ENCODE measurements around the gene SKIDA1.

Gene SKIDA1

DNA sequence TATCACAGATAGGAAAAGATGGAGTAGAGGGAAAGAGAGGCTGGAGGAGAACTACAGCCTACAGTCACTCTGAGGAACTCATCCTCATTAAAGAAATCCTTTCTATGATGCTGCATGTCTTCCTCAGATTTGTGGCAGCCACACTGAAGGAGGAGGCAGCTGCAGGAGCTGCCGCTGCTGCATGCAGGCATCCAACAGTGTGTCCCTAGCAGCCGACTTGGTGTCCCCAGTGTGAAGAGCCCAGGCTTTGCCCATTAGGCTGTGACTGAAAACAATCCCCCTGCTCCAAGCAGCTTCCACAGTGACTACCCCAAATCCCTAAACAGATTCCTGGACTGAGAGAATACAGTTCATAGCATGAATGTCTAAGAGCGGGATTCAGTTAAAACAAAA is 23.1 kb downstream of the SKIDA1 start:
- no peak for DNase-seq (ENCODE audit: low read depth, low spot score)

DNA sequence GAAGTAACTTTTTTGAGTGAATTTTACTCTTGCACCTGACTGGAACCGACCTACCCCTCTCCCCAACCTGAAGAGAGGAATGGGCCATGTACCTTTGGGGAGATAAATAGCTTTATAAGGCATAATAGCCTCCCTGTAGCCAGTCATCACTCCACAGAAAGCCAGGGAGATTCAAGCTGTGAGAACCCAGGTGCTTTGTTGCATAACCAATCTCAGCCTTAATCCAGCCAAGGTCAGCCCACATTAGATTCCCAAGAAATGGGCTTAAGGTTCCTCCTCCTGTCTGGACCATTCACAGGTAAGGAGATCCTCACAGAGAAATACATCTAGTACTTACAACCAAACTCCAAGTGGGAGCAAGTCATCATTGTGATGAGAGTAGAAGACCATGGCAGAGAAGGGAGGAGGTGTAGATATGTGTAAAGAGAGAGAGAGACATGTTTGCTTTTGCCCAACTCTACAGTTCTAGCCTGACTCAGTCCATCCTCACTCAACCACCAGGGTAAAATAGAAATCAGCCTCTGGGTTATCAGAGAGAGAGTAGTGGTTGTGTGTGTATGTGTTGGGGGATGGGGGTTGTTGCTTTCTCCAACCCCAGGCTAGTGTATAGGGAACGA is 23.6 kb downstream of the SKIDA1 start:
- no peak for DNase-seq (ENCODE audit: low read depth, low spot score)

DNA sequence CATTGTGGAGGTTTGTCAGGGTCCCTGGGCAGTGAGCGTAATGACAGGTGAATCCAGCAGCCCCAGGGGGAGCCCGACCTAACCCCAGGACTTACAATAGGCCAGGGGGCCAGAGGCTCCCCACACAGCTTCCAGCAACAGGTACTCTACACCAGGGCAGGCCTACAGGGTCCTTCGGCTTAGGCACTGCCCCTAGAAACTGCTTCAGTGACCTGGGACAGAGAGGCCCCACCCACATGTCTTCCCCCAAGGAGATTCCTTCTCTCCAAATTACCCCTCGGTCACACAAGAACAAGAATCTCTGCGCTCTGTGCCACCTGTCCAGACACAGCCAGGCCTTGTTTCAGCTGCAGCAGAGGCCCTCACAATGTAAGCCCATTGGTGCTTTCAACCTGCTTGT is 24.4 kb downstream of the SKIDA1 start:
- peak; percentile 66 for DNase-seq (ENCODE audit: low read depth, low spot score)

DNA sequence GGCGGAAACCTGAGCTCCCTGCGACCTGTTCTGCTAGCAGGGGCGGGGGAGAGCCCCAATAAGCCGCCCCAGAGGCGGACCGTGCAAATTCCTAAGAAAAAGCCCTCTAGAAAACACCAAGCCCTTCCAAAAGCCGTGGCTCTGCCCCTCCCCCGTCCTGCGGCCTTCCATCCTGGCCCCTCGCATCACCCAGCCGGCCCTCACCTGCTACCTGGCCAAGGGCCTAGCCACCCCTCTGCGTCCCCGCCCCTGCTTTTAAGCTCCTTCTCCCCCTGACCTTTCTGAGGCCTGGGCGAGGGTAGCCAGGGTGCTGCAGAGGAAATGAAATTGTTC is 24.9 kb downstream of the SKIDA1 start:
- no peak for DNase-seq (ENCODE audit: low read depth, low spot score)

DNA sequence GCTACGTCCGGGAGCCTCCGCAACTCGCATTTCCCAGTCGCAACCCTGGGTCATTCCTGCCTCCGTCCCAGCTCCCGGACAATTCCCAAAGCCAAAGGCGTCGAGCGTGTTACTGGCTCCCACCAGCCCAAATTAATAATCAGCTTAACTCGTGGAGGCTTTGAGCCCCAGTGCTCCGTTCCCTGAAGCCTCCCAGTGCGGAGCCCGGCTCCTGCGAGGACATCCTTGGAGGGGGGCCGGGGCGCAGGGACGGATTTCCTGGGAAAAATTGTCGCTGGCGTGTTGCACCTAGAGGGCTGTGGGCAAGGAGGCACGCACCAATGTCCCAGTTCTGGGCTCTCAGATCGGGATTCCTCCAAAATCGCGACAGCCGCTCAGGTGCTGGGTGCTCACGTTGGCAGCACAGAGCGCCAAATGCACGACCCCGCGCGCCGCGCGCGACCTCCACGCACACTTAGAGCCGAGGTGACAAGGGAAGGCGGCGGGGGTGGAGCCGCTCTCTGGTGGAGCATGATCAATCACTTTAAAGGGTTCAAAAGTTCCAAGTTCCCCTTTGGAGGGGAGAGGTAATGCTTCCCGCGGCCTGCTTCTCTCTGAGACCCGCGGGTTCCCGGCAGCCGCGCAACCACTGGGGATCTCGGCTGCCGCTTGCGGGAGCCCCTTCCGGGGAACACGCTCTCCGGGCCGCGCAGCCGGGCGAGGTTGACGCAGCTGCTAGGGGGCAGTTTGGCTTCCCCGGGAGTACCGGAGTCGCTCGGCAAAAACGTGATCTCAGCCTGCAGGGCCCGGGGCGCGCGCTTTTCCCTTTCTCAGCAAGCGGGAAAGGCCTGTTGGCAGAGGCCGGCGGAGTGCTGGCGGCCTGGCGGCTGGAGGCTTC is 25.5 kb downstream of the SKIDA1 start:
- DNase-seq (ENCODE audit: low read depth, low spot score): peak; percentile 92

DNA sequence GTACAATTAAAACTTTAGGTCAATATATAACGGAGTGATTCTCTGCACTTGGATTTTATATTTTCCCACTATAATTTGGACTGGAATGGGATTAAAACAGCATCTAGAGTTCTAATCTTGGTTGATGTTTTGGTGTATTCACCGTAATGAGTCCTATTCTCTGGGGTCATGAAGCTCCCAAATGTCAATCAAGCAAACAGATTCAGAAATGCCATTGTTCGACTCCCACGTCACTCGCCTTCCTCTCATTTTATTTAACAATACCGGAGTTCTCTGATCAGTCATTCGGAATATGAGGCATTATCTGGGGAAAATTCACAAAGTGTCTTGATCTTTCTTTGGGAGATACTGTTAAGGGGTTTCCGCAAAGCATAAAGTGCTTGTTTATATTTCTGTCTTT is 26.5 kb downstream of the SKIDA1 start:
- DNase-seq (ENCODE audit: low read depth, low spot score): no peak

DNA sequence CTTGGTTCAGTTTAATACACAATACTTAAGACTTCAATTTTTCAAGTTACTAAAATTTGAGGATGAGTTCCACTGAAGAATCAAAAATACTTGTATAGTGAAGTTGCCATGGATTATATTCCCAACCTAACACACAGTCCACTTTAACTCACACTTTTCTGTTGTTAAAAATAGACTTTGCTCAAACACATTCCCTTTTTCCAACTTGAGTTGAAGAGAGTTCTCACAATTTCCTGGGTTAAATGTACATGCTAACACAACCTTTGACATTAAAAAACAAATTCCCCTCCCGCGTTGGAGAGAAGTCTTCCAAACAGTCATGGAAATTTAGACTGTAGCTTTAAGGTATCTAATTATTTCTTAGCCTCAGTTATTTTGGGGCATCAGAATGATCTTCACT is 27.1 kb downstream of the SKIDA1 start:
- DNase-seq (ENCODE audit: low read depth, low spot score): no peak

DNA sequence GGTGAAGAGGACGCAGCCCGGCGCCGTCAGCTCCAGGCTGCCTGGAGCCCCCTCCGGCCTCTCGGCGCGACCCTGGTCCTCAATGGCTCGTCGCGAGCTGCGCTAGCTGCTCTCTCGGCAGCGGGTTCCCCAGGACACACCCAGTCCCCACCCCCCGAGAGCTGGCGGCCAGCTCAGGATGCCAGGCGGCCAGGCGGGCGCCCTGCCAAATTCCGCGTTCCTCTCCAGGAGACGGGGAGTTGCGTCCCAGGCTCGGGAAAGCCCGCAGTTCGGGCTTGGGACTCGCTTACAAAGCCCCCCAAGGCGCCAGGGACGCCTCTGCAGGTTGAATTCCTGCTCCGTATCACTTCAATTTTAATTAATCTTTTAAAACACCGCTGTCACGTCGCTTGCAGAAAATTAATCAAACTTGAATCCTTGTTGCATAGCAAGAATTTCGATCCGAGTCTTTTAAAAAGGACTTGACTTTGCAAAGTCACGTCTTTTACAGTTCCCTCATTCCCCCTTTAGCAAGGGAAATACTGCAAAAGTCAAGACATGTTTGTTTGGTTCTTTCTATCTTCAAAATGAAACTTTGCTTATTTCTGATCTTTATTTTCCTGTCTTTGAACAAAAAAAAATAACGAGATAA is 28.2 kb downstream of the SKIDA1 start:
- DNase-seq (ENCODE audit: low read depth, low spot score): peak; percentile 82

DNA sequence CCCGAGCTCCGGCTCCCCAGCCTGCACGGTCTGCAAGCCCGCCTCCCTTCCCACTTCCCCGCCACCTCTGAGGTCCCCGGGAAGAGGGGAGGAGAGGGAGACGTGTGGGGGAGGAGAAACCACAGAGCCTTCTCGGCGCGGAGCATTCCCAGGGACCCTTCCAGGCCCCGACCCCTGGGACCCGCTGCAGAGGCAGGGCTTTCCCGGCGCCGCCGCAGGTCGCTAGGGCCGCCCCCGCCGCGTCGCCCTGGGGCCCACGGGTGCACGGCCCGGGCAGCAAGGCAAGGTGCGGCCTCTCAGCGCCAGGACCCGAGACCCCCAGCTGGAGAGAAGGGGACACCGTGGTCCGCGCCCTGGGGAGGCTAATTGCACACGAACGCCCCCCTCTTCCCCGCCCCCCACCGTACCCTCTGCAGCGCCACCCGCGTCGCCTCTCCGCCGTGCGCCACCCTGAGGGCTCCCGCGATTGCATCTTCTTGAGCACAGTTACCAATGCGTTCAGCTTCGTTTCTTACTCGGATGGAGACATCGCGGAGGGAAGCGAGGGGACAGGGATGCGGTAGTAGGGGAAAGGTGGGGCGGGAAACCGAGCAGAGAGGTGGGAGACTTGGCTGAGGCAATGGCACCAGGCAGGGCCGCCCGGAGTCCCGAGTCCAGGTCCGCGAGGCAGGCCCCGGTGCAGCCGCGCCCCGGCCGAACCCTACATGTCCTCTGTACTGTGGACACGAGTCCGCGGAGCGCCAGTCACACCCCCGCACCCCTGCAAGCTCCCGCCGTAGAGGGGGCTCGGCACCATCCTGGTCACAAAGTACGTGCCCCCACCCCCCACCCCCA is 28.9 kb downstream of the SKIDA1 start:
- peak; percentile 58 for DNase-seq (ENCODE audit: low read depth, low spot score)

DNA sequence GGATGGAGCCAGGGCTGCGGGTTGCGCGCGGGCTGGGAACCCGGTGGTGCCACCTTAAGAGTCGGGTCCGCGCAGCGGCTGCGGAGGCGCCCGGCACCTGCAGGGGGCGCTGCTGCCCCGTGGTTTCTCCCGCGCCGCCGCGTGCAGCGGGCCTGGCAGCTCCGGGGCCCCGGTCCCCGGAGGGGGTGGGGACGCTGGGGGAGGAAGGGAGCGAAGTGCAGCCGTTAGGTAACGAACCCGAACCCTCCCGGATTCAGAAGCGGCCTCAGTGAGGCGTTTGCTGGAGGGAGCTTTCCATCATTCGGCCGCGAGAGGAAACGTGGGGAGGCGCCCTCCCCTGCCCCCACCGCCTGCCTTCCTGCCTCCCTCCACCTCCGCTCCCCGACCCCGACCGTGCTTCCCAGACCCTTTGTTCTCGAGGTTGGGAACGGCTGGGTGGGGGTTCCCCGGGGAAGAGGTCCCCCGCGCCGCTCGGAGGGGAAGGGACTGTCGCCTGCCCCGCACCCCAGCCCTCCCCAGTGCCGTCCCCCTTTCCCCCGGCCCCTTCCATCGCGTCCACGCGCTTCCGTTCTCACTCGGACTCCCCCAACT is 29.6 kb downstream of the SKIDA1 start:
- peak; percentile 96 for DNase-seq (ENCODE audit: low read depth, low spot score)

DNA sequence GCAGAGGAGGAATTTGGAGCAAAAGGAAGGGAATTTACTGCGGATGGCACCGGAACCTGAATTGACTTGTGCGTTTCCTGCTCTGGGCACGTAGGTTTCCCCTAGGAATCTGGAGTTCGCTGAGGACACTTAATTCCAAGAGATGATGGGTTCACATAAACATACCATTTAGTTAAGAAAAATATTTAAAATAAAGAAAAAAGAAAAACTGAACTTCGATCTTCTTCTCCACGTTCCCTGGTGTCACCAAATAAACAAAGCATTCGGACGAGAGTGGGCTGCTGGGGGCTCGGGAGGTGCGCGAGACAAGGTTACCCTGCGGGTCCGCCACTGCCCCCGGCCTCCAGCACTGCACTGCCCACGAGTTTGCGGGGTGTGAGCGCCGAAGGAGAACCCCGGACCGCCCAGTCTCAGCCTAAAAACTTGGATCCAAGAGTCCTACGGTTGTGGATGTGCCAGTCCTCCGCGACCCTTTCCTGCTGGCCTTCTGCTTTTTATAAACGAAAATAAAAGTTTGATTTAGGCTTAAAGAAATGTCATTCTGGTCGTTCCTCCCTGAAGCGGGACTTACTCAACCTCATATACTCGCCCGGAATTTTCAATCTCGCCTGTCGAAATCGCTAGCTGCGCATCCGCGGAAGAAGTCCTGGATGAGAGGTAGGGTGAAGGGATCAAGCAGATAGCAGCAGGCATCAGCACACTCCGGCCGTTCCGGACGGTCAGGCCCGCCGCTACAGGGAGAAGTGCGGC is 30.3 kb downstream of the SKIDA1 start:
- no peak for DNase-seq (ENCODE audit: low read depth, low spot score)

DNA sequence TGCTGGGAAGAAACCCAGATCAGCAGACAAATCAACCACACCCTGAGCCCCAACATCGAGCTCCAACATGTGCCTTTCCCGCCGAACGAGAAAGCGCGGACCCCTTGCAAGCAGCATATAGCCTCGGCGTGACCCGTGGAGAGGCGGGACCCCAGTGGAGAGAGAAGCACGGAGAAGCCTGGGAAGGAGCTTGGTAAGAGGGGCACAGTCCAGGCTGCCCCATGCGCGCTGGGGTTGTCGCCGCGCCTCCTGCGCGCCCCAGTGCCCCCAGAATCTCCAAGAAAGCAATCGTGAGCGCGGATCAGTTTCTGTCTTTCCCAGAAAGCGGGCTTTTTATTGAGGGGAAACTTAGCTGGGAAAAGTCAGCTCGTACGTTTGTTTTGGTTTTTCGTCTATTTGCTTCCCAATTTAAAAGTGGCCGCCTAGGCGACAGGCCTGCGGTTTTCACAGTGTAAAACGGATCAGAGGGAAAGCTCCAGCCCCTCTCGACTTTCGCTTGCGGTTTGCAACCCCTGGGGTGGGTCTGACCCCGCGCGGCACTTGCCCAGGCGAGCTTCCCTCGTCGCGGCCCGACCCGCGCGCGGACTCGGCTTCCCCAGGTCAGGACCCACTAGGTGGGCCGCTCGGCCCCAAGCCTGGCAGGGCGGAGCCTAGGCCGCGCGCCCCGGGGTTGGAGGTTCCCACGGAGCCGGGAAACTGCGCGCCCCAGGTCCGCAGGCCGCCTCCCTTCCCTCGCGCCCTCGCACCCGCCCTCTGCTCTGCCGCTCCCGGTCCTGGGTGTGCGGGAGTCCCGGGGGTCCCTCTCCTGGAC is 31.1 kb downstream of the SKIDA1 start:
- peak; percentile 53 for DNase-seq (ENCODE audit: low read depth, low spot score)

DNA sequence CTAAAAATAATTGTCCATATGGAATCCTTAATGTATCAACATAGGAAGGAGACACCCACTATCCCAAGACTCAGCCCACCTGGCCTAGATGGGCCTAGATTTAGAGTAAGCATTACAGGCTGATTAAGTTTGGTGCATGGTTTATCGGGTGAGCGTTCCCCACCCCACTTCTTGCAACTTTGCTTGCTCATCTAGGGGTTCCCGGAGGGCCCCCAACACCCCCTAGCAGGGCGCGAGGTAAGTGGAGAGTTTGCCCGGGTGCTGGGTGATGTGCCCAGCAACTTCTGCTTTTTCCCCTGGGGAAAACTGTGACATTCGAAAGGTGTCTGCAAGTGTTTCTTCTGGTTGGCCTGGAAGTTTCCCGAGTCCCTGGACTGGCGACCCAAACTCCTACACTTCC is 31.7 kb downstream of the SKIDA1 start:
- DNase-seq (ENCODE audit: low read depth, low spot score): no peak

DNA sequence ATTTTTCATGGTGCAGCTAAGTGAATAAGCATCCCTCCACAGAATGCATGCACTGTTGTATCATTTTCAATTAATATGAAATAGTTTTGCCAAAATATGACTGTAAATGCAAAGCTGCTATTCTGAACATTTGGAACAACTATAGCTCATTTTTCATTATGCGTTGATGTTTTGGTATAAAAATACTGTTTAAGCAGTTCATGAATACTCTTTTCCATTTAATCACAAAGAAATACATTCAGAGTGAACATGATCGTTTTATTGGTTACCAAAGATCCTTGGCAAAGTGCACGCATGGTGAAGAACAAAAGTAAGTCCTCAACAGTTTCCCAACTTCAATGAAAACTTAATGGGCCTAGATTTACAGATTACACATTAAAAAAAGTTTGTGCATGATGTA is 33.1 kb downstream of the SKIDA1 start:
- no peak for DNase-seq (ENCODE audit: low read depth, low spot score)

DNA sequence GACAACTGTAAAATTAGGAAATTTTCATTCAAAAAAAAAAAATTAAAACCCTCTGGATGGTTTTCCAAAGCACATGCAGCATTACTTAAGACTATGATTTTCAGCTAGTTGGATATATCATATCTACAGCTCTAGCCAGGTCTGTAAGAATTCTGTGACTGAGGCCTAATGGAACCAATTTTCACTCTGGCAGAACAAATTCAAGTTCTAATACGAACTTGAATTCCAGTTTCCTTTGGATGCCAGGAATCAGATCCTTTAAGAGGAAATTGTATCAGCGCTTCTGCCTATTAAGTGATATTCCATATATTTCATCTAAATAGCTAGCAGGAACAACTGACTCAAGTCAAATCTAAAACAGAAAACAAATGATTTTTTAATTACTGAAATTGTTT is 34.8 kb downstream of the SKIDA1 start:
- no peak for DNase-seq (ENCODE audit: low read depth, low spot score)

DNA sequence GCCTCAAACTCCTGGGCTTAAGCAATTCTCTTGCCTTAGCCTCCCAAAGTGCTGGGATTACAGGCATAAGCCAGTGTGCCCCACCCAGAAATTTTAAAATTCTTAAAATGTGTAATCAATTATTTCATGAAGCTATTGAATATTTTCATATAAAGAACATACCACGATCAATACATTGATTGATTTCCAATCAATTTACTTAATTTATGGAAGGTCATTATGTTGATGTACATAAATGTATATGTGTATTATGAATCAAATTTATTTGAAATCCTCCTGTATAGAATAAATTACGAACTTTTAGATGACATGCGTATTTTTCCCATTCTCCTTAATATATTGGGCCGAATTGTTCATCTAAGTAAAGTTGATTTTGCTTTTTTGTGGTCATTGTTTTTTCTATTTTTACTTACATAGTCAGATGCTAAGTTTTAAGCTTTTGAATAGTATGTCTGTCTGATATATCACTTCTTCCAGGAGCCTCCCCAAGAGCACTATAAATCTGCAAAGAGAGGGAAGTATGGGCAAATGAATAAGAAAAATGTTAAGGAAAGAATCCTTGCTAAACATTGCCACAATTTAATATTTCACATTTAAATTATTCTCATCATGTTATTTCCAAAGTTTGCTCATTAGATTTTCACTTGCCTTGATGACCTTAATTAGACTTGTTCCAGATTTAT is 35.3 kb downstream of the SKIDA1 start:
- no peak for DNase-seq (ENCODE audit: low read depth, low spot score)

DNA sequence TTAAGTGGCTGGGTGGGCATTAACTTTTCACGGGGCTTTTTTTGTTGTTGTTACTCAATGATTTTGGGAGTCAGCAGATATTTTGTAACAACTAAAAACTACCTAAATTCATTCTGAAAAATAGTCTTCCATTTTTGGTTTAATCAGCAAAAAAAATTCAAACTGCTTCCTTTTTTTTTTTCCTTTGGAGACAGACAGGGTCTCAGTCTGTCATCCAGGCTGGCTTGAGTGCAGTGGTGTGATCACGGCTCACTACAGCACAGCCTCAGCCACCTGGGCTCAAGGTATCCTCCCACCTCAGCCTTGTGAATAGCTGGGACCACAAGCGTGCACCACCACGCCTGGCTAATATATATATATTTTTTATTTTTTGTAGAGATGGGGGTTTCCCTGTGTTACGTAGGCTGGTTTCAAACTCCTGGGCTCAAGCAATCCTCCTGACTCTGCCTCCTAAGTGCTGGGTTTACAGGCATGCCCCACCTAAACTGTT is 36.5 kb downstream of the SKIDA1 start:
- no peak for DNase-seq (ENCODE audit: low read depth, low spot score)

DNA sequence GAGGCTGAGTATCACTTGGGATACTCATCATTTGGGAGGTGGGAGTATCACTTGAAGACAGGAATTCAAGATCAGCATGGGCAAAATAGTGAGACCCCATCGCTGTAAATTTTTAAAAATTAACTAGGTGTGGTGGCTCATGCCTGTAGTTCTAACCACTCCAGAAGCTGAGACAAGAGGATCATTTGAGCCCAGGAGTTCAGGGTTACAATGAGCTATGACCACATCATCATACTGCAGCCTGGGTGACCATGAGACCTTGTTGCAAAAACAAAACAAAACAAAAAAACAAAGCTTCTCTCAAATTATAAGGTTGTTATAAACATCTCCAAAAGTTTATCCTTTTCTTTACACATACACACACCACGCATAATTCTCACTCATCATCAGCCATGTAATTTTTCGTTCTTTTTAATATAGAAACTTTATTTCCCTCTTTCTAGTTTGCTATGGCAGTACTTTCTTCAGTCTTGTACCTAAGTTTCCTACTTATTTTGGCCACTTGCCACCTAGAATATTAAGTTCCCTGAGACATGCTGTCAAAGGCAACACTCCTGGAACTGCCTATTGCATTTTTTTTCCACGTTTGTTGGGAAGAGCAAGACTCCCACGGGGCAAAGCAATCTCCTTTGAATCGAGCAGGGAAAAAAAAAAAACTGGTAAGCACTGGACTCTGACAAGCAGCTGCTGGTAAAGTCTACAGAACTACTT is 37.1 kb downstream of the SKIDA1 start:
- no peak for DNase-seq (ENCODE audit: low read depth, low spot score)
